Osteoblast (primary cell): ENCODE measurements around the gene NCAN. TPM values are rescaled to one million over a fixed set of nuclear protein-coding genes. Genes with fewer than 3 reads are reported as not detected.

Source experiments
- DNase-seq: peaks from one replicate; pipeline ENCODE4 v3.0.0; 2011; ENCODE audit warnings: low spot score, mixed read lengths; ENCODE audit not compliant: insufficient read length; ENCODE audit errors: missing footprints
- H2AFZ ChIP-seq: 2 replicates; pipeline ENCODE4 v1.6.0; 2011; ENCODE audit warnings: mild to moderate bottlenecking, low read length
- H3K27ac ChIP-seq: 2 replicates; pipeline ENCODE4 v1.5.1; 2011; ENCODE audit warnings: mild to moderate bottlenecking, low read depth, low read length, moderate library complexity
- H3K27me3 ChIP-seq: 2 replicates; pipeline ENCODE4 v1.6.0; 2012; ENCODE audit warnings: mild to moderate bottlenecking, control low read depth, inconsistent platforms, low read length, moderate library complexity; ENCODE audit not compliant: insufficient read depth
- H3K36me3 ChIP-seq: 2 replicates; pipeline ENCODE4 v1.5.1; 2011; ENCODE audit warnings: mild to moderate bottlenecking, low read length, control low read depth, moderate library complexity; ENCODE audit not compliant: insufficient read depth
- H3K4me1 ChIP-seq: 2 replicates; pipeline ENCODE4 v1.5.1; 2011; ENCODE audit warnings: mild to moderate bottlenecking, low read length, control low read depth, moderate library complexity; ENCODE audit not compliant: insufficient read depth
- H3K4me2 ChIP-seq: 2 replicates; pipeline ENCODE4 v1.6.0; 2011; ENCODE audit warnings: mild to moderate bottlenecking, low read length; ENCODE audit not compliant: insufficient read depth
- H3K4me3 ChIP-seq: fragments of 200-600 bp; sonication (generic); 3 replicates; pipeline ENCODE4 v1.5.1; 2012; ENCODE audit warnings: mild to moderate bottlenecking, low read length, inconsistent platforms; ENCODE audit not compliant: insufficient read depth
- H3K79me2 ChIP-seq: 2 replicates; pipeline ENCODE4 v1.6.0; 2012; ENCODE audit warnings: mild to moderate bottlenecking, low read length, control low read depth, inconsistent platforms; ENCODE audit not compliant: insufficient read depth
- H3K9me3 ChIP-seq: 2 replicates; pipeline ENCODE4 v1.5.1; 2011; ENCODE audit warnings: low read depth, low read length, control low read depth
- H4K20me1 ChIP-seq: 2 replicates; pipeline ENCODE4 v1.6.0; 2012; ENCODE audit warnings: mild to moderate bottlenecking, low read length, control low read depth; ENCODE audit not compliant: insufficient read depth
- total RNA-seq: library from RNA; depleted of rRNA; stranded (reverse); fragments of >200 nt; gene quantifications from 2 replicates; pipeline ENCODE4 v1.2.3, GENCODE V29; 2012
- TF ChIP-seq, protein P1 (sequence below): IDR thresholded peaks from 2 replicates; pipeline ENCODE4 v1.5.1; 2011; ENCODE audit warnings: mild to moderate bottlenecking, low read depth, low read length, moderate library complexity; ENCODE audit errors: extremely low read depth

NCAN gene
- total RNA-seq, 1 donor = not detected

DNA sequence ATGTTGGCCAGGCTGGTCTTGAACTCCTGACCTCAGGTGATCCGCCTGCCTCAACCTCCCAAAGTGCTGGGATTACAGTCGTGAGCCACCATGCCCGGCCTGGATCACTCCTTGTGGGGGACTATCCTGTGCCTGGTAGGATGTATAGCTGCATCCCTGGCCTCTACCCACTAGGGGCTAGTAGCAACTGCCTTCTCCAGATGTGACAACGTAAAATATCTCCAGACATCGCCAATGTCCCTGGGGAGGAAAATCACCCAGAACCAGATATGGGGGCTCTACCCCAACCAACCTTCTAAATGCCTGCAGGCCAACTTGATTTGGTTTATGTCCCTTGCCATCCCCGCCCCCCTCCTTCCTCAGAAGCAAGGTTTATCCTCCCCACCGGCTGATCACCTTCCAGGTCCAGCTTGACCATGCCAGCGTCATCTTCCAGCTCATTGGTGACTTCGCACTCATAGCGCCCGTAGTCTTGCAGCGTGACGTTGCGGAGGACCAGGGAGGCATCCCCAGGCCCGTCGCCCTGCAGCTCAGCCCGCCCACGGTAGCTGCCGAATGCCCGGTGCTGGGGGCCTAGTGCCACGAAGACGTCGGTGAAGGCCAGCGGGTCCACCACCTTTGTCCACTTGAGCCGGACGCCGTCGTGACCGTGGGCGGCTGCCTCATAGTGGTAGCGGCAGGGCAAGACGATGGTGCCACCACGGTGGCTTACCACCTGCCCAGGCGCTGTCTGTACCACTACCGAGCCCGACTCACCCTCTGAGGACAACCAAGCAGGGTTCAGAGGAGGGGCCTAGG lies 48.9 kb downstream of the NCAN start:
- TF ChIP-seq, protein P1, sequence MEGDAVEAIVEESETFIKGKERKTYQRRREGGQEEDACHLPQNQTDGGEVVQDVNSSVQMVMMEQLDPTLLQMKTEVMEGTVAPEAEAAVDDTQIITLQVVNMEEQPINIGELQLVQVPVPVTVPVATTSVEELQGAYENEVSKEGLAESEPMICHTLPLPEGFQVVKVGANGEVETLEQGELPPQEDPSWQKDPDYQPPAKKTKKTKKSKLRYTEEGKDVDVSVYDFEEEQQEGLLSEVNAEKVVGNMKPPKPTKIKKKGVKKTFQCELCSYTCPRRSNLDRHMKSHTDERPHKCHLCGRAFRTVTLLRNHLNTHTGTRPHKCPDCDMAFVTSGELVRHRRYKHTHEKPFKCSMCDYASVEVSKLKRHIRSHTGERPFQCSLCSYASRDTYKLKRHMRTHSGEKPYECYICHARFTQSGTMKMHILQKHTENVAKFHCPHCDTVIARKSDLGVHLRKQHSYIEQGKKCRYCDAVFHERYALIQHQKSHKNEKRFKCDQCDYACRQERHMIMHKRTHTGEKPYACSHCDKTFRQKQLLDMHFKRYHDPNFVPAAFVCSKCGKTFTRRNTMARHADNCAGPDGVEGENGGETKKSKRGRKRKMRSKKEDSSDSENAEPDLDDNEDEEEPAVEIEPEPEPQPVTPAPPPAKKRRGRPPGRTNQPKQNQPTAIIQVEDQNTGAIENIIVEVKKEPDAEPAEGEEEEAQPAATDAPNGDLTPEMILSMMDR = no peak
- no peaks in the 10 kb centered on the region for H3K36me3 ChIP-seq
- no peaks in the 10 kb centered on the region for H4K20me1 ChIP-seq
- H3K9me3 ChIP-seq = no peaks in the 10 kb centered on the region
- H3K4me2 ChIP-seq = no peak overlapping the region
- no peaks in the 10 kb centered on the region for H3K79me2 ChIP-seq
- no peak overlapping the region for H3K4me3 ChIP-seq
- peaks cover 33% of the 10 kb centered on the region for H3K27me3 ChIP-seq
- H3K4me1 ChIP-seq = no peaks in the 10 kb centered on the region
- H2AFZ ChIP-seq = no peak overlapping the region
- peak; percentile 79 for DNase-seq
- no peak overlapping the region for H3K27ac ChIP-seq

DNA sequence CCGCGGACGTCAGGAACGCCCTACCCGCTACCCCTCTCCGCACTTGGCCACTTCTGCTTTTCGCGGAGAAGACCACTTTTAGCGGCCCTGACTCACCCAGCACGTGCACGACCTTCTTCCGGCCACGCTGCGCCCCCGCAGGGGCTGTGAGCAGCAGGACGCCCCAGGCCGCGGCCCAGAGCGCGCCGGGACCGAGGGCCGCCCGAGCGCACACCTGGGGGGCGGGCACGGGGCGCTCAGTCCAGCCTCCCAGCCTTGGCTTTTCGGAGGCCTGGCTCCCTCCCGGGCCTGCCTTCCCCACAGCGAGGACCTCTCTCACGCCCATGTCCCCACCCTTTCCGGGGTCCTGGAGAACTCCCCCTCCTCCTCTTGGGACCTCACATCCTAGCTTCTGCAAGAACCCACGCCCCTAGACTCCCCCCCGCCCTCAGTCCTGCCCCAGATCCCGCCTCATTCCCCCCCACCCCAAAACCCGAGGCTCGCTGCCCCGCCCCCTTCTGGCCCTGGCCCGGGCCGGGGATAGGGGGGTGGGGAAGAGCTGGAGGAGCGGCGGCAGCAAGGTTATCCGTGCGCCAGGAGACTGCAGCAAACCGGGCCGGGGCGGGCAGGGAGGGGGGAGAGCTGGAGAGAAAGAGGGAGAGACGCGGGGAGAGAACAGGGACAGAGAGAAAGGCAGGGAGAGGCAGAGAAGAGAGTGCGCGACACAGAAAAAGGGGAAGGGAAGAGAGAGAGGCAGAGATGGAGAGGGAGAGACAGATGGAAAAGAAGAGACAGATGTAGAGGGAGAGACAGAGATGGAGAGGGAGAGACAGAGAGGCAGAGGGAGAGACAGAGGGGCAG lies 49.8 kb downstream of the NCAN start:
- H3K4me2 ChIP-seq = no peak overlapping the region
- no peaks in the 10 kb centered on the region for H4K20me1 ChIP-seq
- H3K79me2 ChIP-seq = no peaks in the 10 kb centered on the region
- H3K9me3 ChIP-seq = no peaks in the 10 kb centered on the region
- peak; percentile 81 for DNase-seq
- TF ChIP-seq, protein P1 = no peak
- no peak overlapping the region for H2AFZ ChIP-seq
- H3K27me3 ChIP-seq = peaks cover 31% of the 10 kb centered on the region
- no peak overlapping the region for H3K4me3 ChIP-seq
- H3K4me1 ChIP-seq = no peaks in the 10 kb centered on the region
- no peak overlapping the region for H3K27ac ChIP-seq
- no peaks in the 10 kb centered on the region for H3K36me3 ChIP-seq

DNA sequence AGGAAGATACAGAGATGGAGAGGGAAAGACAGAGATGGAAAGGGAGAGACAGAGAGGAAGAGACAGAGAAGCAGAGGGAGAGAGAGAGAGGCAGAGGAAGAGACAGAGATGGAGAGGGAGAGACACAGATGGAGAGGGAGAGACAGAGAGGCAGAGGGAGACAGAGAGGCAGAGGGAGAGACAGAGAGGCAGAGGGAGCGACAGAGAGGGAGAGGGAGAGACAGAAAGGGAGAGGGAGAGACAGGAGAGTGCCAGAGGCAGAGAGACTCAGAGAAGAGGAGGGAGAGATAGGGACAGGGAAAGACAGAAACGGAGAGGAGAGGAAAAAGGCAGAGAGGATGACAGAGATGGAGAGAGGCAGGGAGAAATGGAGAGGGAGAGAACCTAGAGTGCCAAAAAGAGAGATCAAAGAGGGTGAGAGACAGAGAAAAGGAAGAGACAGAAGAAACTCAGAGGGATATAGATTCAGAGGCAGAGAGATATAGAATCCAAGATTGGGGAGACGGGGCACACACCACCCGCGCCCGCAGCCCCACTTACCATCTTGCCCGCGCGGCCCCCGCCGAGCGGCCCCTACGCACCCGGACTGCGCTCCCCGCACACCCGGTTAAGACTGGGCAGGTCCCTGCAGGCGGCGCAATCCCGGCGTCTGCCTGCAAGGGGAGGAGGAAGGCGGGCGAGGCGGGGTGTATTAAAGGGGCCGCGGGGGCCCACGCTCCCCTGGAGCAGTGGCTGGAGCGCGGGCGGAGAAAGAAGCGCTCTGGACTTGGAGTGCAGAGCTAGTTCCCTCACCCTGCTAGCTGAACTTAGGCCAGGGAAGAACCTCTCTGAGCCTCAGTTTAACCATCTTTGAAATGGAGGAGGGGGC lies 50.7 kb downstream of the NCAN start:
- no peak overlapping the region for H3K4me3 ChIP-seq
- peaks cover 31% of the 10 kb centered on the region for H3K27me3 ChIP-seq
- no peaks in the 10 kb centered on the region for H3K79me2 ChIP-seq
- no peak overlapping the region for H2AFZ ChIP-seq
- TF ChIP-seq, protein P1 = no peak
- peak; percentile 84 for DNase-seq
- H3K36me3 ChIP-seq = no peaks in the 10 kb centered on the region
- H3K4me1 ChIP-seq = no peaks in the 10 kb centered on the region
- H3K4me2 ChIP-seq = no peak overlapping the region
- H3K9me3 ChIP-seq = no peaks in the 10 kb centered on the region
- no peak overlapping the region for H3K27ac ChIP-seq
- no peaks in the 10 kb centered on the region for H4K20me1 ChIP-seq
